T-helper 1 cell treated with Interleukin-12 subunit alpha and Interleukin-12 subunit beta and Interleukin-4 antibody, amounts not matched to agents 30 μg/mL and 1 μg/mL, for 36 hours (primary cell): ENCODE results near the gene UBB.

Source experiments
- H3K27ac Mint-ChIP-seq: one replicate; pipeline ENCODE4 v1.8.0; 2021; ENCODE audit warnings: mild to moderate bottlenecking, mixed read lengths
- H3K27me3 Mint-ChIP-seq: one replicate; pipeline ENCODE4 v1.8.0; 2021; ENCODE audit warnings: low read depth, mixed read lengths
- H3K36me3 Mint-ChIP-seq: one replicate; pipeline ENCODE4 v1.8.0; 2021; ENCODE audit warnings: low read depth, mixed read lengths
- H3K4me1 Mint-ChIP-seq: one replicate; pipeline ENCODE4 v1.8.0; 2021; ENCODE audit warnings: low read depth, mixed read lengths
- H3K4me3 Mint-ChIP-seq: one replicate; pipeline ENCODE4 v1.8.0; 2021; ENCODE audit warnings: mild to moderate bottlenecking, moderate library complexity, mixed read lengths
- H3K9me3 Mint-ChIP-seq: one replicate; pipeline ENCODE4 v1.8.0; 2021; ENCODE audit warnings: mixed read lengths

Gene UBB

DNA sequence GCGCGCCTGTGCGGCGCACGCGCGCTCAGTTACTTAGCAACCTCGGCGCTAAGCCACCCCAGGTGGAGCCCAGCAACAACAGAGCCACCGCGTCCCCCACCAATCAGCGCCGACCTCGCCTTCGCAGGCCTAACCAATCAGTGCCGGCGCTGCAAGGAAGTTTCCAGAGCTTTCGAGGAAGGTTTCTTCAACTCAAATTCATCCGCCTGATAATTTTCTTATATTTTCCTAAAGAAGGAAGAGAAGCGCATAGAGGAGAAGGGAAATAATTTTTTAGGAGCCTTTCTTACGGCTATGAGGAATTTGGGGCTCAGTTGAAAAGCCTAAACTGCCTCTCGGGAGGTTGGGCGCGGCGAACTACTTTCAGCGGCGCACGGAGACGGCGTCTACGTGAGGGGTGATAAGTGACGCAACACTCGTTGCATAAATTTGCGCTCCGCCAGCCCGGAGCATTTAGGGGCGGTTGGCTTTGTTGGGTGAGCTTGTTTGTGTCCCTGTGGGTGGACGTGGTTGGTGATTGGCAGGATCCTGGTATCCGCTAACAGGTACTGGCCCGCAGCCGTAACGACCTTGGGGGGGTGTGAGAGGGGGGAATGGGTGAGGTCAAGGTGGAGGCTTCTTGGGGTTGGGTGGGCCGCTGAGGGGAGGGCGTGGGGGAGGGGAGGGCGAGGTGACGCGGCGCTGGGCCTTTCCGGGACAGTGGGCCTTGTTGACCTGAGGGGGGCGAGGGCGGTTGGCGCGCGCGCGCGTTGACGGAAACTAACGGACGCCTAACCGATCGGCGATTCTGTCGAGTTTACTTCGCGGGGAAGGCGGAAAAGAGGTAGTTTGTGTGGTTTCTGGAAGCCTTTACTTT lies at the start of gene UBB:
TSS of gene UBB (plus strand) at position 452 of the 856 bp plus-strand sequence. CDS start 817 bp downstream, outside the sequence.
- peaks cover 27% of the 10 kb centered on the region for H3K4me1 Mint-ChIP-seq
- peak within 1 kb of the TSS; percentile 96 for H3K4me3 Mint-ChIP-seq
- peak within 1 kb of the TSS; percentile 95 for H3K27ac Mint-ChIP-seq
- H3K9me3 Mint-ChIP-seq = no peaks in the 10 kb centered on the region
- H3K27me3 Mint-ChIP-seq = peaks cover 3% of the 10 kb centered on the region
- peaks cover 34% of the 10 kb centered on the region for H3K36me3 Mint-ChIP-seq

DNA sequence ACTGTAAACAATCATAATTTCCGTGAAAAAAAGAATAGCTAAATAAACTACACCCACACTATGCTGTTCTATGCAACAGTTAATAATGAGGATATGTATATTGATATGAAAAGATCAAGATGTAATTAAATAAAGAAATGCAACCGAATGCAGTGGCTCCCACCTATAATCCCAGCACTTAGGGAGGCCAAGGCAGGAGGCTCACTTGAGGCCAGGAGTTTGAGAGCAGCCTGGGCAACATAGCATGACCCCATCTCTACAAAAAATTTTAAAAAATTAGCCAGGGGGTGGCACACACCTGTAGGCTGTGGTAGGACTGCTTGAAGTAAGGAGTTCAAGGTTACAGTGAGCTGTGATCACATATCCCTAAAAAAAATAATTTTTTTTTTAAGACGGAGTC lies 42.5 kb upstream of the UBB start:
- H3K27ac Mint-ChIP-seq = no peak overlapping the region
- H3K9me3 Mint-ChIP-seq = no peaks in the 10 kb centered on the region
- peaks cover 2% of the 10 kb centered on the region for H3K36me3 Mint-ChIP-seq
- H3K4me3 Mint-ChIP-seq = no peak overlapping the region
- no peaks in the 10 kb centered on the region for H3K27me3 Mint-ChIP-seq
- no peaks in the 10 kb centered on the region for H3K4me1 Mint-ChIP-seq

DNA sequence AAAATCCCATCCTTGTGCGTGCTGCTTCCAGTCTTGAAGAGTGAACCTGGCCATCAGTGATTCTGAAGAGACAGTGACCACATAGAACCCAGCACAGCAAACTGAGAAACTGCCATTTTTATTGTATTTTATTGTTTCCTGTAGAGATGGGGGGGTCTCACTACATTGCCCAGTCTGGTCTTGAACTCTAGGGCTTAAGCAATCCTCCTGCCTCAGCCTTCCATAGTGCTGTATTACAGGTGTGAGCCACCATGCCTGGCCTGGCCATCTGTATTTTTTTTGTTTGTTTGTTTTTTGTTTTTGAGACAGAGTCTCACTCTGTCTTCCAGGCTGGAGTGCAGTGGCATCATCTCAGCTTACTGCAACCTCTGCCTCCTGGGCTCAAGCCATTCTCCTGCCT lies 41.5 kb upstream of the UBB start:
- Mint-ChIP-seq H3K4me1 (no peaks in the 10 kb centered on the region), H3K36me3 (peaks cover 2% of the 10 kb centered on the region), H3K4me3 (no peak overlapping the region), H3K27ac (no peak overlapping the region), H3K9me3 (no peaks in the 10 kb centered on the region), H3K27me3 (no peaks in the 10 kb centered on the region)

DNA sequence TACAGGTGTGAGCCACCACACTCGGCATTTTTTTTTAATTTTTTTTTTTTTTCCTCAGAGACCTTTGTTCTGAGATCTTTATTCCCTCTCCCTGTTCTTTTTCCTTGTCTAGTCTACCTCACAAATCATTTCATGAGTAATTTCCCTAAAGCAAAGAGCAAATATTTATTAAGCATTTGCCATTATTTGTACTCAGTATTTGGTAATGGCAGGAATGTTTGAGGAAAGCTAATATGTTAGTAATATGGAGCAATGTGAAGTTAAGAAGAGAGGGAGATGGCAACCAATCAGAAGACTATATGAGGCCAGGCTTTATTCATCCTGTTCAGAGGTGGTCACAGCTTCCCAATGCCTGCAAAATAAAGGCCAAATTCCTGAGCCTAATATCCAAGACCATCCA lies 40.9 kb upstream of the UBB start:
- Mint-ChIP-seq H3K9me3 (no peaks in the 10 kb centered on the region), H3K4me1 (no peaks in the 10 kb centered on the region), H3K27ac (no peak overlapping the region), H3K36me3 (peaks cover 2% of the 10 kb centered on the region), H3K27me3 (no peaks in the 10 kb centered on the region), H3K4me3 (no peak overlapping the region)

DNA sequence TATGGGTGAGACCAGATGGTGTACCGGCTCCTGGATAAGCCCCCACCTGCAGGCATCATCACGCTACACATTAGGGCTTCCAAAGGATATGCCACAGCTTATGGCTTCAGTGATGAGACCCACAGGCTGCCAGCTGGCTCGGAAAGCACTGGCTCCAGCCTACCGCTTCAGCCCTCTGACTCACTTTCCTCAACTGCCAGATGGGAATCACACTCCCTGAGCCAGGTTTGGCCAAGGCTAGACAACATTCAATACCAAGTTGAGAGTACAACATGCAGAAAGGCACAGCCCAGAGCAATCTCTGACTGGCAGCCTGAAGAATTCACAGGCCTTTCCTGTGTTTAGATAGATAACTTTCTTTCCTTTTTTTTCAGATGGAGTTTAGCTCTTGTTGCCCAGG lies 37.9 kb upstream of the UBB start:
- H3K27me3 Mint-ChIP-seq = no peaks in the 10 kb centered on the region
- H3K9me3 Mint-ChIP-seq = no peaks in the 10 kb centered on the region
- no peak overlapping the region for H3K4me3 Mint-ChIP-seq
- no peaks in the 10 kb centered on the region for H3K4me1 Mint-ChIP-seq
- no peak overlapping the region for H3K27ac Mint-ChIP-seq
- peaks cover 3% of the 10 kb centered on the region for H3K36me3 Mint-ChIP-seq

DNA sequence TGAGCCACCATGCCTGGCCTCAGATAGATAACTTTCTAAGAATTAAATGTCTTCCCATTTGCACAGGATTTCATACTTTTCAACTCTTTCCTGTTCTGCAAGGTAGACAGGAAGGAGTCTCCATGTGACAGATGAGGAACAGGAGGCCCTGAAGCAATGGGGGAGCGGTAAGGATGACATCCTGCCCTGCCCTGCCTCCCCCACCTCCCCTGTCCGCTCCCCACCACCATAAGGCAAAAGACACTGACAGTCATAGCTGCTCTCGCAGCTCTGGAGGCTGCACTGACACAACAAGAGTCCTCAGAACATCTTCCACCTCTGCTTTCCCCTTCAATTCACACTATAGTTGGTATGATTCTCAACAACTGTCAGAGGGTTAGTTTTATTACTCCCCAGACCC lies 37.3 kb upstream of the UBB start:
- Mint-ChIP-seq H3K36me3 (peaks cover 2% of the 10 kb centered on the region), H3K4me1 (no peaks in the 10 kb centered on the region), H3K4me3 (no peak overlapping the region), H3K27me3 (no peaks in the 10 kb centered on the region), H3K9me3 (no peaks in the 10 kb centered on the region), H3K27ac (no peak overlapping the region)

DNA sequence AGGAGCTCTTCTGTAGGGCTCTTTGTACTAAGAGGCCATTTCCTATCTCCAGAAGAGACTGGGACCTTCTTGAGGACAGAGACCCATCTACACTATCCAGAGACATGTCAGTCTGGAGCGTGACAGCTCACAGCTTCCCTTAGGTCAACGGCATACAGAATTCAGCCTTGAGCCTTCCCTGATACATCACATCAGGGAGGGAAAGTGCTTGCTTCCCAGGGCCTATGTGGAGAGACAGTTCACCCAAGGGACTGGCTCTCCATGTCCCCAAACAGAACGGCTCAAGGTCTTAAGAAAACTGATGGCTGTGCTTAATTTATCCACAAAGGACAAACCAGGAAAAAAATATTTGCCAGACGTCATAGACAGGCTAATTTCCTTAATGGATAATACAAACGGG lies 35.3 kb upstream of the UBB start:
- no peaks in the 10 kb centered on the region for H3K27me3 Mint-ChIP-seq
- peaks cover 4% of the 10 kb centered on the region for H3K4me1 Mint-ChIP-seq
- H3K9me3 Mint-ChIP-seq = no peaks in the 10 kb centered on the region
- no peak overlapping the region for H3K27ac Mint-ChIP-seq
- H3K4me3 Mint-ChIP-seq = no peak overlapping the region
- H3K36me3 Mint-ChIP-seq = peaks cover 2% of the 10 kb centered on the region

DNA sequence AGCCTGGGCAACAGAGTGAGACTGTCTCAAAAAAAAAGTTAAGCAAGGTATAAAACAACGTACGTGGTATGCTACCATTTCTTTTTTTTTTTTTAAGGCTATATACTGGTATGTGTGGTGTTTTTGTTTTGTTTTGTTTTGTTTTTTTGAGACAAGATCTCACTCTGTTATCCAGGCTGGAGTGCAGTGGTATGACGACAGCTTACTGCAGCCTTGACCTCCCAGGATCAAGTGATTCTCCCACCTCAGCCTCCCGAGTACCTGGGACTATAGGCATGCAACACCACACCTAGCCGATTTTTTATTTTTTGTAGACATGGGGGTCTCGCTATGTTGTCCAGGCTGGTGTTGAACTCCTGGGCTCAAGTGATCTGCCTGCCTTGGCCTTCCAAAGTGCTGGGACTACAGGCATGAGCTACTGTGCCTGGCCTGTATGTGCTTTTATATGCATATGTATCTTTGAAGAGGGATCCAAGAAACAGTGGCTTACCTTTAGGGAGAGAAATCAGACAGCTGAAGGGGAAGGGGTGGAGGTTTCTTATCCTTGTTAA lies 34.1 kb upstream of the UBB start:
- no peaks in the 10 kb centered on the region for H3K9me3 Mint-ChIP-seq
- H3K4me1 Mint-ChIP-seq = peaks cover 8% of the 10 kb centered on the region
- peaks cover 2% of the 10 kb centered on the region for H3K36me3 Mint-ChIP-seq
- no peak overlapping the region for H3K4me3 Mint-ChIP-seq
- H3K27ac Mint-ChIP-seq = no peak overlapping the region
- H3K27me3 Mint-ChIP-seq = peaks cover under 1% of the 10 kb centered on the region

DNA sequence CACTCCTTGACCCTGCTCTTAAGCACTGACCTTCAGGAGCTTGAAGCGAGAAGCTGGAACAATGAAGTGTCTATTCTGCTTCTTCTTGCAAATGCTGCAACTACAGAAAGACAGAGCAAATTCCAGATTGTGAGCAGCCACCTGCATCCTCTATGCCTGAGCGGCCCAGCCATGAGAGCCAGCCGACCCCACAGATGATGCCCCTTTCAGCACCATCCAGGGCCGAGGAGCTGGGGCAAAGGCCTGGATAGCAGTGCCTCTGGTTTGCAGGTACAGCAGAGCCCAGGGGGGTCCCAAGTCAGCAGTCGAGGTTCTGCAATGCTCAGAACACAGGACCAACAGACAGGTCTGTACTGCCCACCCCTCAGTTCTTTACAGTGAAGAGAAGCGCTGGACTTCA lies 32.3 kb upstream of the UBB start:
- no peaks in the 10 kb centered on the region for H3K9me3 Mint-ChIP-seq
- peaks cover 18% of the 10 kb centered on the region for H3K4me1 Mint-ChIP-seq

DNA sequence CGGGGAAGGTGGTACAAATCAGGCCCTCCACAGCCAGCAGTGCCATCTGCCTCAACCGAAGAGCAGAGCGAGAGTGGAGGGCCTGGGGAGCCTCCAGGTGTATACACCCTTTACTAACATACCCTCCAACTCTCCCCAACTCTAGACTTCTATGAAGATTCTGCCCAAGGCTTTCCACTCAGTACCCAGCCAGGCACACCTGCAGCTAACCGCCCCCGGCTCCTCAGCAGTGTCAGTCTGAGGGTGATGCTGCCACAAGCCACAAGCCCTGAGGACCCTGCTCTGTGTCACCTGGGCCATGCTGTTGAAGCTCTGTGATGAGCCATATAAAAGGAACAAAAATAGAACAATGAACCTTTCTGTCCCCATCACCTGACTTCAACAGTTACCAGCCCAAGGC lies 31.5 kb upstream of the UBB start:
- H3K4me3 Mint-ChIP-seq = no peak overlapping the region
- peaks cover 21% of the 10 kb centered on the region for H3K4me1 Mint-ChIP-seq
- H3K27ac Mint-ChIP-seq = no peak overlapping the region
- H3K9me3 Mint-ChIP-seq = no peaks in the 10 kb centered on the region
- H3K27me3 Mint-ChIP-seq = peaks cover 13% of the 10 kb centered on the region
- H3K36me3 Mint-ChIP-seq = peaks cover 2% of the 10 kb centered on the region

More for the DNA sequence above, 32.3 kb upstream of the UBB start:
- Mint-ChIP-seq H3K27me3 (peaks cover 10% of the 10 kb centered on the region), H3K36me3 (peaks cover 2% of the 10 kb centered on the region), H3K4me3 (no peak overlapping the region), H3K27ac (no peak overlapping the region)

DNA sequence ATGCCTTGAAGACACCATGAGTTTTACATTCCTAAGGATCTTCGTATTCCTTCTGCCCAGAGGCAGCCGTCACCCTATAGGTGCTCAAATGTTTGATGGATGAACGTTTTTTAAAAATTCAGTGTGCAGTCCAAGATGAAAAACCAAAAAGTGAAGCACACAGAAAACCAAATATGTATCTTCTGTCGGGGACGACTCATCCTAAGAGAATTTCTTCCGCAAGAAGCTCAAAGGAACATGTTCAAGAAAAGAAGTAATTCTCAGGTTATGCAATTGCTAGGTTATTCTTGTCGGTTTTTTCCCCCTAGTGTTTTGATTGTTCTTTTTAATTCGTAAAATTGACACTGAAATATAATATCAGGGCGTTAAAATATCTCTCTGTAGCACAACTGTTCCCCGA lies 29.1 kb upstream of the UBB start:
- peak overlapping the region; percentile 59 for H3K27ac Mint-ChIP-seq
- peaks cover 21% of the 10 kb centered on the region for H3K4me1 Mint-ChIP-seq
- peaks cover 25% of the 10 kb centered on the region for H3K27me3 Mint-ChIP-seq
- peak overlapping the region; percentile 89 for H3K4me3 Mint-ChIP-seq
- peaks cover 2% of the 10 kb centered on the region for H3K36me3 Mint-ChIP-seq
- H3K9me3 Mint-ChIP-seq = no peaks in the 10 kb centered on the region

DNA sequence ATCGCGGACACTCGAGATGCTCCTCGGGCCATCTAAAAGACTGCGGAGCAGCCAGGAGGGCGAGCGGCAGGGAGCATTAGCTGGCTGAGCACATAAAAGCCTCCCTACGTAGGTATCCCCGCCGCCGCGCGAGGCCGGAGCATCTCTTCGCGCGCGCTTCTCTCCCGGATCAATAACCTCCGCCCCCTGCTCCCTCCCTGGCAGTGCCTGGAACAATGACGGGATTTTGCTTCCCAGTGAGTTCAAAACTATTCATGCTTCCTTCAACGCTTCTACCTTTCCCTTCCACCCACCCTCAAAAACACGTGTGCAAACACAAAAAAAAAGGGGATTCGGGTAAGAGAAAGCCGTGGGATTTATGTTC lies 28.6 kb upstream of the UBB start:
- no peaks in the 10 kb centered on the region for H3K9me3 Mint-ChIP-seq

DNA sequence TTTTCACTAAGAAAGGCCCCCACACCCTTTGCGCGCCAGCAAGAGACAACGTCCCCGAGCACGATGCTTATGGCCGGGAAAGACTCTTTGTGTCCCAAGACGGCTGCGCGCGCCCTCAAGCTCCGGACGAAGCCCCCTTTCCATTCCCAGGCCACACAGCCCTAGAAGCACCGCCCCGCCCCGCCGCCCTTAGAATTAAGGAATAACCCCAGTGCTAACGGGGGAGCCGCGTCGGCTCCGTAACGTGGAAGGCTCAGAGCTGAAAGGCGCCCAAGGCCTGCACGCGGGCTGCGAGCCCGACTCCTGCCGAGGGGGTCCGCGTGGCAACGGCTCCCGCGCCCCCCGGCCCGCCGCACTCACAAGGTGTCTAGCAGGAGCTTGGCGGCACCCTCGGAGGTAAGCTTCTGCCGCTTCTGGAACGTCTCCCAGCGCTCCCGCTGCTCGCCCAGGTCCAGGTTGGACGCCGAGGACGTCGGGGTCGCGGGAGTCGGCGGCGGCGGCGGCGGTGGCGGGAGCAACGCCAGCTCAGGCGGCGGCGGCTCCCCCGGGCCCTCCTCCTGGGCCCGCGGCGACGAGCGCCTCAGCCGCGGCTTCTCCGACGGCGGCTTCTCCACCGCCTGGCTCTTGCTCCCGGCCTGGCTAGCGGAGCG lies 28.1 kb upstream of the UBB start:
- Mint-ChIP-seq H3K27ac (peak overlapping the region; percentile 59), H3K27me3 (peaks cover 29% of the 10 kb centered on the region), H3K9me3 (no peaks in the 10 kb centered on the region)

More for the DNA sequence above, 28.6 kb upstream of the UBB start:
- peaks cover 21% of the 10 kb centered on the region for H3K4me1 Mint-ChIP-seq
- H3K27me3 Mint-ChIP-seq = peaks cover 29% of the 10 kb centered on the region
- peak overlapping the region; percentile 89 for H3K4me3 Mint-ChIP-seq
- H3K27ac Mint-ChIP-seq = peak overlapping the region; percentile 59
- peaks cover 2% of the 10 kb centered on the region for H3K36me3 Mint-ChIP-seq

DNA sequence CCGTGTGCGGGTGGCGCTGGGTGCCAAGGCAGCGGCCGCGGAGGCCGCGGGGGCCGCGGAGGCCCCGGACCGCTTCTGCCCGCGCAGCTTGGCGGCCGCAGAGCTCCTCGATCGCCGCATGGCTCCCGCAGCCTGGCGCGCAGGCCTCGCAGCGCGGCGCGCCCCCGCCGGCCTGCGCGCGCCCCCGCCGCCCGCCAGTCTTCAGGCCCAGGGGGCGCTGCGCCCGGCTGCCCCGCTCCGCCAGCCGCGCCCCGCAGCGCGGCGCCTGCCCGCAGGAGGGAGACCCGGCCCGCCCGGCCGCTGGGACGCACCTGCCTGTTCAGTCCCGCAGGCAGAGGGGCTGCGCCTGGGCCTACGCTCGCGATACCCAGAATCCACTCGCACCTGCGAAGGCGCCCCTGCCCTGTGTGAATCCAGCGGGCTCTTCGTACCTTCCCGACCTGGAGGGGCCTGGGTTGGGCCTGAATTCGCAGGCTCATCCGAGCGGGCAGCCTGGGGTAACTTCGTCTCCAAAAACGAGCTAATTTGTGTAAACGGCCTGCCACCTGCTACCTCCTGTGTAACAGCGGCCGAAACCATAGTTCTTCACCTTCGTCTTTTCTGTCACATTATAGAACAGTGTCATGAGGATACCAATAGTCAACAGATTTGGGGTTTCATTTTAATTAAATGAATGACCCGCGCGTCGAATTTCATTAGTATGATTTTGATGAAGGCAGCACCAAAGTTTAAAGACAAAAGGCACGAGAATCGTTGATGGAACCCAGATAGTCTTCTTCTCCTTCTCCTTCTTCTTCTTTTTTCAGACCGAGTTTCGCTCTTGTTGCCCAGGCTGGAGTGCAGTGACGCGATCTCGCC lies 27.3 kb upstream of the UBB start, which contains the start of gene CENPV:
TSS of gene CENPV (minus strand) at position 153 of the 858 bp plus-strand sequence. CDS start at position 120, 33 bp downstream.
- Mint-ChIP-seq H3K27ac (peak within 1 kb of the TSS; percentile 59), H3K4me1 (peaks cover 21% of the 10 kb centered on the region), H3K27me3 (peaks cover 34% of the 10 kb centered on the region), H3K36me3 (no peaks in the 10 kb centered on the region), H3K9me3 (no peaks in the 10 kb centered on the region), H3K4me3 (peak within 1 kb of the TSS; percentile 89)

More for the DNA sequence above, 28.1 kb upstream of the UBB start:
- H3K4me1 Mint-ChIP-seq = peaks cover 21% of the 10 kb centered on the region
- no peaks in the 10 kb centered on the region for H3K36me3 Mint-ChIP-seq
- H3K4me3 Mint-ChIP-seq = peak overlapping the region; percentile 89
